Left forelimb (tissue), 1 donor: ENCODE measurements around the gene REC8.
"Not testable (repeated sequence)": the region's sequence is repeated elsewhere in the genome, so short reads cannot be mapped to it uniquely, and the experiment has no call there.

ENCODE experiments used
- DNase-seq: peaks from one replicate; pipeline ENCODE4 v3.0.0-alpha.2; 2018; ENCODE audit warnings: low spot score

REC8 gene

DNA sequence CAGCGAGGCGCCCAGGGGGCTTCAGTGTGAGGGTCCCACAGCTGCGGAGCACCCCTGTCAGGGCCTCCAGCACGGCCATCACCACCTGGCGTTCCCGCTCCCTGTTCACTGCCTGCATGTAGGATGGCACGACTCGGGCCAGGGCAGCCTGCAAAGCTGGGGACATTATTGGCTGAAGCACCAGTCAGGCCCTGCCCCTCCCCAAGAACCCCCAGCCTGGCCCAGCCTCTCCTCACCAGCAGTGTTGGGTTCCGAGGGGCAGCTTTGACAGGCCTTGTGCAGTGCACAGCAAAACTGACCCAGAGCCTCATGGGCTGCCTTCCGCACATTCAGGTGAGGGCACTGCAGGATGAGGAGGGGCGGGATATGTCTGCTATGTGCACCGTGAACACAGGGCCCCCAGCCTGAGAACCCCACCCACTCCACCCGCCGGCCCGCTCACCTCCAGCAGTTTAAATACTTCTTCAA is 11.2 kb downstream of the REC8 start:
- peak; percentile 44 for DNase-seq

DNA sequence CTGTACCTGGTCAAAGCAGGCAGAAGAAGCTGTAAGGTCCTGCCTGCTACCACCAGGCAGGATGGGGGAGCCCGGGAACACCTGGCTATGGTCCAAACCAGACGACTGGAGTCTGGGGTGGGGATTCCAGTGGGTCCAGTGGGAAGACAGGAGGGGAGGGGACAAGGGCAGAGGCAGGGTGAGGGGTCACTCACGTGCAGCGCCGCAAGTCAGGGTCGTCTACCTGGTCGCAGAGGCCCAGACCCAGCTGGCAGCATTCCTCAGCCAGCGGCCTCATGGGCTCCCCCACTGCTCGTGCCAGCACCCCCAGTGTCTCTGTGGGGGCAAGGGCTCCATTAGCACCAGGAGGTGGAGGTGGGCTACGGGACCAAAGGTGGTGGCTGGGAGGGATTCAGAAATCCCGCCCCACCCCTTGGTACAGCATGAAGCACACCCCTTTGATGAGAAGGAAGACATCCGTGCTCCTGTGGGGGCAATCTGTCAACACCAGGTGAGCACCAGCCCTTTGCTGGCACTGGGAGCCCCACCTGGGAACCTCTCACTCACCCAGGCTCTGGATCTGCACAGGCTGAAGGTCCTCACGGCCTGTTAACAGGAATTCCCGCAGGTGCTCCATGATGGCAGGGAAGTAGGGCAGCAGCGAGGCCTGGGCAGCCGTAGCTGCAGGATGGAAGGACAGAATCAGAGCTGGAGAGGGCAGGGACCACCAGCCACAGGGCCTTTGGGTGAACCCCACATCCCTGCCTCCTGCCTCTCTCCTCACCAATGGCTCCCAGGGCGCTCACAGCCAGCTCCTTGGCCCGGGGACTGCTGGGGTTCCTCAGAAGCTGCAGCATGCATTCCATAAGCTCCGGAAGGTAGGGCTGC is 12.5 kb downstream of the REC8 start:
- peak; percentile 44 for DNase-seq

DNA sequence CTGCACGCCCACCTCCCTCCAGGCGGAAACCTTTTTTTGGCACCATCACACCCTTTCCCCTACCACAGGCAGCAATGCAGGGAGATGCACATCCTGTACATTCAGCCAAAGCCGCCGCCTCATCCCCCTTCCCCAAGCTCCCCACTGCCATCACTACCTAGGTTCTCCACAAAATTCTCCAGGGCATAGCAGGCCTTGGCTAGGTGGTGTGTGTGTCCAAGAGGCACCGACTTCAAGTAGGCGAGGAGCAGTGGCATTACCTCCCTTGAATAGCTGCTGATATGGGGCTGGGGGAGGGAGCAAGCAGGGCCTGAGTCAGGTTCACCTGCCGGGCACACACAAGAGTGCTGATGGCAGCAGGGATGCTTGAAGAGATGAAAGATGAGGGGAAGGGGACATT is 13.1 kb downstream of the REC8 start:
- peak; percentile 59 for DNase-seq

DNA sequence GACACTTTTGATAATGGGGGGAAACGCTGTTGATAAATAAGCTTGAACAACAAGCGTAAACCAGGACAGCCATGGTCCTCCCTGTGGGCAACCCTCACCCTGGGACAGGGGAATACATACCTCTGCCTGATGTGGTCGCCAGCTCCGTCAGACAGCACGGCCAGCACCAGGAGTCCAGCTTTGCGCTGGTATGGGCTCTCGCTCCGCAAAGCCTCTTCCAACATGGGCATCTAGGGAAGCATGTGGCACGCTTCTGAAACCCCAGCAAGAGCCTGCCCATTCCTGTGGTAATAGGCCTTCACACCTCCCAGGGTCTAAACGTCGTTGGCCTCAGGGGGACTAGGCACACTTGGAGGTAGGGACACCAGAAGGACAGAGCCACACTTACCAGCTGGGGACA is 13.9 kb downstream of the REC8 start:
- no peak for DNase-seq

DNA sequence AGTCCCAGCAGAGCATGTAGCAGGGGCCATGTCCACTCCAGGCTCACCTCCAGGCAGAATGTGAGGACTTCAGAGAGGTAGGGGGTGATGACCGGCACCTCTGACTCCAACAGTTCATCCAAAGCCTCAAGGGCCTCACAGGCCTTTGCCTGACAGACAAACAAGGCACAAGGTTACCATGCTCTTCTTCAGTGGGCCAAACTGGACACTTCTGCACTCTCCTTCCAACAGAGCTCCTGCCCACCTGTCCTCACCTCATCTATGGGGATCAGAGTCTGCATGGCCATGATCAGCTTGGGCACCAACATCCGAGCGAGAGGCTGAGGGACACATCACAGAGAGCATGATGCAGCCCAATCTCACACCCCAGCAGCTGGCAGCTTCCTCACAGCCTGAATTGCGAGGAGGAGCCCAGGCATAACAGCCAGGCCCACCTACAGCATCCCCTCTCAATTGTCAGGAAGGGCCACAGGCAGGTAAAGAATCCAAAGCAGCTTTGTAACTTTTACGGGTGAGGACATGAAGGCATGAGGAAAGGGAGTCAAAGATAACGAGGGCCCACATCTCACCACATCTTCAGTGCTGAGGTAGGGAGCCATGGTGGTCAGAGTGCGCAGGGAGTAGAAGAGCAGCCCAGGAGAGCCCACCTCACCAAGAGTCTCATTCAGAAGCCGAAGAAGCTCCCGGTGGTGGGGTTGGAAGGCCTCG is 15.1 kb downstream of the REC8 start:
- peak; percentile 55 for DNase-seq

DNA sequence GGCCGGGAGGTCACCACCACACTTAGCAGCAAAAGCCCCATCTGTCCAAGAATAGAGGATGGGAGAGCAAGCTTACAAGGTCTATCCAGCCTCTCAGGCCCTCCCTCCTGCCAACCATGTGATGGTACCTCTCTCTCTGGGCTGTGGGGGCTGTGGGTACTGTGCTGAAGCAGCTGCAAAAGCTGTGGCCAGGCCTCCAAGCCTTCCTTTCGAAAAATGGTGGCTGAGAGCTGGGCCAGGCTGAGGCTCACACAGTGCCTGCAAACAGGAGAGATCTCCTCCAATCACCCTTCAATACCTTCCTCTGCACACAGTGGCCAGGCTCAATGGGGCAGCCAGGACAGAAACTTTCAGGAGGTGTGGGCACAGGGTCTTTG is 15.6 kb downstream of the REC8 start:
- DNase-seq = no peak

DNA sequence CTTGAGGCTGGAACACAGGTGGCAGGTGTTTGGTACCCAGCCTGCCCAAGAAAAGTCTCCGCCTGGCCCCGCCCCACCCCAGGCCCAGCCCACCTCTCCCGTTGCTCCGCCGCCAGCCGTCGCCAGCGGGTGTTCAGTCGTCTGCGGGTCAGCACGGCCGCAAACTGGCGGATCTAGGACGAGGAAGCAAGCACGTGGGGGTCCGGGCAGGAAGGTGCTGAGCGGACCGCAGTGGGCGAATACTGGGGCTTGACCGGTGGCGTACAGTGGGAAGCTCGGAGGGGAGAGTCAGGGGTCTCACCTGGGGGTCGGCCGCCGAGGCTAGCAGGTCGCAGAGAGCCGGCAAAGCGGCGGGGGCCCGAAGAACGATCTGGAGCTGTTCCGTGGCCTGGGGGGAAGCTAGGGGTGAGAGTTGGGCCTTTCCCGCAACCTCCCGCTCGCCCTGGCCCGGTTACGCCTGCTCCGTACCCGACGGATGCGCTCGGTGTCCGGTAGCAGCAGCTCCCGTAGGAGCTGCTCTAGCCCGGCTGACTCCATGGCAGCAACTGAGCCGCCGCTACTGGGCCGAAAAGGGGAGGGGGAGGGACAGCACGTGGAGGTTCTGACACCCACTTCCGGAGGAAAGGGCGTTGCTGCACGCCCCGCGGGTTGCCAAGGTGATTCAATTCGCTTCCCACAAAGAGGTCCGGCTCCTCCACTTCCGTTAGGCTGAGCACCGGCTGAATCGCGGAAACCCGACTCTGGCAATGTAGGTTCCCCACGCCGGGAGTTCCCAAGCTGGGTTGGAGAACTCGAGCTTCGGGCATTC is 16.6 kb downstream of the REC8 start, which contains the start of gene IPO4:
IPO4 (minus strand) TSS at position 566 of the 808 bp plus-strand sequence; CDS start at position 537, 29 bp downstream.
- peak; percentile 95 for DNase-seq

DNA sequence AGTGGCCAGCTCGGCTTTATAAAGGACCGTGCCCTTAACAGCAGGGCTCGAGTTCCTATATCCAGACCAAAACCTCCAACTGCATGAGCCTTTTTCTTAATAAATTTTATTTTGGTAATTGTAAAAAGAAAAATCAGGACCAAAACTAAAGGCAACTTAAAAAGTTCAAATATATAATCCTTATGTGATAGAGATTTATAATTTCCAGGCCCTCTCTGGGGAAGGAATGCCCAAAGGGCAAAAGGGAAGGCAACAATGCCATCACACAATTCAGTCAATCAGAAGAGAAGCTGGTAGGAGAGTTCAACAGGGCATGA is 17.1 kb downstream of the REC8 start:
- DNase-seq = no peak

DNA sequence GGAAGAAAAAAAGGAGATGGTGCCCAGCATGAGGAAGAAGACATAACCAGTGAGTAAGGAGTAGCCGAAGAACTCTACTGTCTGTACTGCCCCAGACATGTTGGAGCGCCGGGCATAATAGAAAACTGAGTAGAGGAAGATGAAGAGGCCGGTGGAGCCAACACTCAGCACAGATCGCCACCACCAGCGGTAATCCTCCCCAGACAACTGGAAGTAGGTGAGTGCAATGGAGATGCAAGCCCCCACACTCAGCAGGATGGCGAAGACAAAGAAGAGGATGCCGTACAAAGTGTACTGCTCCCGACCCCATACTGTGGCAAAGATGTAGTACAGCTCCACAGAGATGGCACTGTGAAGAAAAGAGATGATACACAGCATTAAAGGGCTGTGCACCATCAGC is 17.6 kb downstream of the REC8 start:
- DNase-seq = no peak

DNA sequence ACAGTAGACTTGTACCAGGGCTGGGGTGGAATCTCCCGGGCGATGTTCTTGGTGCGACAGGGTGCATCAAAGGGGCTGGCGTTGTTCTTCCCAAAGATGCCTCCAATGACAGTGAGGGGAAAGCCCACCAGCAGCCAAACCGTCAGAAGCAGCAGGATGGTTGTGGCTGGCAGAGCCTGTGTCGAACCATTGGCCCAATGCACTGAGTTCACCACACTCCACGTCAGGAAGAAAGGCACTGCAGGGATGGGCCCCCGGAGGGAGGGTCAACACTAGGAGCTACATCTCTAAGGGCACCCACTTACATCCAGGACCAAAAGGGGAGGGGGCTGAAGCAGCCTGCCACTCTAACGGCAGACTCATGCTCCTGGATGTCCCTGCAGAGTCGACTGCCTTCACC is 18.5 kb downstream of the REC8 start:
- no peak for DNase-seq

DNA sequence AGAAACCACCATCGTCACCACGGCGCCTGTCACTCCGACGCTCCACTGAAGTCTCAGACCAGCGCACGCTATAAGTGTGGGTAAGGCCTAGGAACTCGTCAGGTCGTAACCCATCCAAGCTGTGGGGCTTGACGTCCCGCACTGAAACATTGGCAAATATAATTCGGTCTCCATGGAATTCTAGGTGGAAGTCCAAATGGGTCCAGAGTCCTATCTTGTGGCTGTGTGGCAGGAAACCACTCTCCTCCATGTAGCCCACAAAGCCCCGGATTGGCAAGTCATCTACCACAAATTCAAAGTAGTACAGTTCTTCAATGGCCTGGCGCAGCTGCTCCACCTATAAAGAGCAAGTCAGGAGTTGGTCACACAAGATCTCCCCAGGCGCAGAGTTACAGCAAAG is 21.1 kb downstream of the REC8 start:
- DNase-seq = no peak

DNA sequence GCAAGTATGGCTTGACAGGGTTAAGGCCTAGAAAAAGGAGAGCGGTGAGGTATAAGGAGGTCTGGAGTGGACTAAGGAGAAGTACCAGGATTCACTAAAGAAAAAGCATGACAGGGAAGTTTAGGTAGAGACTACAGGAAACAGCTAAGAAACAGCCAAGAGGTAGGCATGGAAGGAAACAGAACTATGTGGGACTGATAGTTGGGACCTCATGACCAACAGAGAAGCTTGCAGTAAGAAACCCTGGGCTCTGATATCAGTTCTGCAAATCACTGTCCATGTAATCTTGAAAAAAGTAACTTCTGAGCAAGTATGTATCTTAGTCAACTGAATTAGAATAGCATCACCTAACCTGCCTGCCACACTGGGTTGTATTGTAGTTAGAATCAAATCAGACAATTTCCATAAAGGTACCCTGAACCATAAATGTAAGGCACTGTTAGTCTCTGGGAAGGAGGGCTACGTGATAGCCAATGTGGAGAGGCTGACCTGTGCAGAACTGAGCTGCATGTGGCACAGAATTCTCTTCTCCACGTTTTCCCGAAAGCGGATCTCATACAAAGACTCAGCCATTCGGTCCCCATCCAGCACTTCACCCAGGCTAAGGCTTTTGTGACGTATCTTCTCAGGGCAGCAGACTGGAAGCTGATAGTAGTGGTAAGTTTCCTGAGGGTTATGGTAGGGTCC is 22.4 kb downstream of the REC8 start:
- DNase-seq = no peak

DNA sequence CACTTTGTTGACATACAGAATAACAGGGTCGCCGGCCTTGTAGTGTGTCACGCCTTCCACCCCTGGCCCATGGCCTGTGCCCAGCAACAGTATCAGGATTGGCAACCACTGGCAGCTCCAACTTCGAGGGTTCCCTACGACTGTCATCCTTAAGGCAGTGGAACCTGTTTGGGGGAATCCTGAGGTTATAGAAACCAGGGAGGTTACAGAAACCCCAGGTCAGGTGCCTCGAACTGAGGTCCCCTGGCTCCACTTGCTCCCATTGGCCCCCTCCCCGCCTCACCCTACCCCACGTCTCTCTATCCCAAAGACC is 22.9 kb downstream of the REC8 start:
- DNase-seq = no peak

DNA sequence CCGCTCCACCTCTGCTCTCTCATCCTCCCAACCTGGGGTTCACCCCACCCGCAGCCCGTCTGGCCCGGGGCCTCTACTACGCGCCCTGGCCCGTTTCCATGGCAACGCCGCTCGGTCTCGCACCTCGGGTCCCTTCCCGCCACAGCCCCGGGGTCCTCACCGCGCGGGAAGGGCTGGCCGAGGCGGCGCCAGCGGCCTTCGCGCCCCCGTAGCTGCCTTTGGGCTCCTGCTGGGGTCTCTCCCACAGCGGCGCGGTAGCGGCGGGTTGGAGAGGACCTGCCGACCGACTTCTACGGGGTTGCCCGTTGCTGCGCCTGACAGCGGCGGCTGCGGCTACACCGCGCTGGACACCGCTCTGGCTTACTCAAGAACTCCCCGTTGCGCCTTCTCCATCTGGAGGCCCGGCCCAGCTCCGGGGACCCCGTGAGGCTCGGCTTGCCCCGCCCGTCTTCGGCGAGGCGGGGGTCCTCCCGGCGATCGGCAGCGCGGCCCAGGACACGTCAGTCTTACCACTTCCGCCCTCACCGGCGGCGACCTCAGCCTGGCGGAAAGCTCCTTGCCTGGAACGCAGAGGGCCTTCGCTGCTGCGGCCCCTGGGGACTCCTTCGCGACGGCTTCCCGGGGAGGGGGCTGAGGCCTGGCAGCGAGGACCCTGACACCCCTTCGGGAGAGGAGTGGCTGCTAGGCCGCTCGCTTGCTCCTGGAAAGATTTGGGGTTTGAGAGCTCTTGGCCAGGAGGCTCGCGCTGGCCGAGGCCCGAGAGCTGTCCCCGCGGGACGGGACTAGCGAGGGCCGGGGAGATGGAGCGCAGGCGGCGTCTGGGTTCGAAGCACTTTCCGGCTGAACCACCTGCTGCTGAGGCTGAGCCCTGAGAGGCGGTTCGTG is 23.5 kb downstream of the REC8 start, which contains the start of gene TM9SF1:
TM9SF1 (minus strand) TSS at position 256 of the 885 bp plus-strand sequence. CDS start 422 bp downstream, outside the sequence.
- DNase-seq = peak; percentile 94

DNA sequence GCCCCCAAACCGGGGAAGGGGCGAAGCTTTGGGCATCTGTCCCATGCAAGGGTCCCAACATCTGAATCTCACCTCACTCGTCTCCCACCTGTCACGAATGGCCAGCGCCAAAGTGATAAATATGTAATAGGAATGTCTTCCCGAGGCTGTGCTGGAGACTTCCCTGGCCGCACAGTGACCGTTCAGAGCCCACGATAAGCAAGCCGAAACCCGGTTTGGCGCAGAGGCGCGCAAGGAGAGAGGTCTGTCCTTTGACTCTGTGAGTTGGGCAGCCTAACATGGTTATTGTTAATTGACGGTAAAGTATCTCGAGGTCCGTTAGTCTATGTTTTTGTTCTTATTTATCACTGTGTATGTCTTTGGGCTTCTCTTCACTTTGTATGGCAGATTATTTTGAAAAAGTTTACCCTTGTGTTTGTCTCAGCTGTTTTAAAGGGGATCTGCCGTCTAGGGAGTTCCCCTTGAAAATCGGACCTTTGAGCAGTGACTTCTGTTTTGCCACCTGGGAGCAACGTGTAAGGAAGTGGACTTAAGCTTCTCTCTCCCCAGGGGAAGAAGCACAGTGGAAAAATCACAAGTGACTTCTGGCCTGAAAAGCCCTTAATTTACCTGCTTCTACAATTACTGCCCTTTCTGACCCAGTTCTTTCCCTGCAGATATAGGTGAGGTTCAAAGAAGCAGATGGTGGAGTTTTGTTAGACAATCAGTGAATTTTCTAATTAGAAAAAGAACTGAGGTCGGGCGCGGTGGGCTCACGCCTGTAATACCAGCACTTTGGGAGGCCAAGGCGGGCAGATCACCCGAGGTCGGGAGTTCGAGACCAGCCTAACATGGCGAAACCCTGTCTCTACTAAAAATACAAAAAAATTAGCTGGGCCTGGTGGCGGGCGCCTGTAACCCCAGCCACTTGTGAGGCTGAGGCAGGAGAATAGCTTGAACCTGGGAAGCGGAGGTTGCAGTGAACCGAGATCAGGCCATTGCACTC is 24.5 kb downstream of the REC8 start:
- no peak for DNase-seq

DNA sequence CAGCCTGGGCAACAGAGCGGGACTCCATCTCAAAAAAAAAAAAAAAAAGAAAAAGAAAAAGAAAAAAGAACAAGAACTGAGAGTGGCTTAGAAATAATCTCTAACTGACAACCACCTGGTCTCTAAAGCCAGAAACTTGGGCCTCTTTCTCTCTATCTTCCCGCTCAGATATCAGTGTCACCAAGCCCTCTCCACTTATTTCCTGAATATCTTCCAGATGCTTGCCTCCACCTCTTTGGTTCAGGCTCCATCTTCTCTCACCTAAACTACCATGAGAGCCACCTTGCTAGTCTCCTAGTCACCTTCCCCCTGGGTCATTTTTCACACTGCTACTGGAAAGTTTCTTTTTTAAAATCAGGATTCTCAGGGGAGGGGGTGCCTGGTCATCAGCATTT is 25.2 kb downstream of the REC8 start:
- DNase-seq = no peak

DNA sequence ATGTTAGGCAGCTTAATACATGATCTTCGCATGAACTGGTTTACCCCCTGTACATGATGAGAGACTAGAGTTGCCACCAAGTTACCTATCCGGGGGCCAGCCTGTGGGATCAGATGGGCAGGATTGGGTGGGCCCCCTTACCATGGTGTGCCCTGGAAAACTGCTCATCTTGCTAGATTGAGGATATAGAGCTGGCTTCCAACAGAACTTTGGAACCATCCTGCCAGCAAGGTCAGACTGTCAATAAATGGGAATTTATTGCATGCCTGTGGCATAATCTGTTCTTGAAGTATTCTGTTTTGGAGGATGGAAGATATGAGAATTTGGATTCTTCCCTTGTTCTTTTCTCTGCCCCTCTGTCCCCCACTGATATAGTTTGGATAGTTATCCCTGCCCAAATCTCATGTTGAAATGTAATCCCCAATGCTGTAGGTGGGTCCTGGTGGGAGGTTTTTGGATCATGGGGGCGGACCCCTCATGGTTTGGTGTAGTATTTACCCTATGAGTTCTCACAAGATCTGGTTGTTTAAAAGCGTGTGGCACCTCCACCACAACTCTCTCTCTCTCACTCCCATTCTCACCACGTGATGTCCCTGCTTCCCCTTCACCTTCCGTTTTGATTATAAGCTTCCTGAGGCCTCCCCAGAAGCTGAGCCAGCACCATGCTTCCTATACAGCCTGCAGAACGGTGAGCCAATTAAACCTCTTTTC is 27.1 kb downstream of the REC8 start:
- DNase-seq = no peak

DNA sequence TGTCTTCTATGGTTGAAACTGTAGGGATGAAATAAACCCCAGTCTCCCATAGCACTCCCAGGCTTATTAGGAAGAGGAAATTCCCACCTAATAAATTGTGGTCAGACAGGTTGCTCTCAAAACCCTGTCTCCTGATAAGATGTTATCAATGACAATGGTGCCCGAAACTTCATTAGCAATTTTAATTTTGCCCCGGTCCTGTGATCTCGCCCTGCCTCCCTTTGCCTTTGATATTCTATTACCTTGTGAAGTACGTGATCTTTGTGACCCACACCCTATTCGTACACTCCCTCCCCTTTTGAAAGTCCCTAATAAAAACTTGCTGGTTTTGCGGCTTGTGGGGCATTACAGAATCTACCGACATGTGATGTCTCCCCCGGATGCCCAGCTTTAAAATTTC is 30.7 kb downstream of the REC8 start:
- DNase-seq = not testable (repeated sequence)

DNA sequence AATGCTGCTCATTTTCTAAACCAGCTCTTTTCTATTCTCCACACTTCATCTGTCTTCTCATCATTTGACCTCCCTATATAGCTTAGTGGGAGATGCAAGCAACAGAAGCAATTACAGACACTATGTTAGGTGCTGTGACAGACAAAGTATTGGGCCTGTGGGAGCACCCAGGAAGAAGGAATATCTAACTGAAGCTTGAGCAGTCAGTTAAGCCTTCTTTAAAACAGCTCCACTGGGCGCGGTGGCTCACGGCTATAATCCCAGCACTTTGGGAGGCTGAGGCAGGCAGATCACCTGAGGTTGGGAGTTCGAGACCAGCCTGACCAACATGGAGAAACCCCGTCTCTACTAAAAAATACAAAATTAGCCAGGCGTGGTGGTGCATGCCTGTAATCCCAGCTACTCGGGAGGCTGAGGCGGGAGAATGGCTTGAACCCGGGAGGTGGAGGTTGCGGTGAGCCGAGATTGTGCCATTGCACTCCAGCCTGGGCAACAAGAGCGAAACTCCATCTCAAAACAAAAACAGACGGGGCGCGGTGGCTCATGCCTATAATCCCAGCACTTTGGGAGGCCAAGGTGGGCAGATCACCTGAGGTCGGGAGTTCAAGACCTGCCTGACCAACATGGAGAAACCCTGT is 31.5 kb downstream of the REC8 start:
- not testable (repeated sequence) for DNase-seq
